ENCODE results near the gene PIK3C2A.

Gene PIK3C2A

DNA sequence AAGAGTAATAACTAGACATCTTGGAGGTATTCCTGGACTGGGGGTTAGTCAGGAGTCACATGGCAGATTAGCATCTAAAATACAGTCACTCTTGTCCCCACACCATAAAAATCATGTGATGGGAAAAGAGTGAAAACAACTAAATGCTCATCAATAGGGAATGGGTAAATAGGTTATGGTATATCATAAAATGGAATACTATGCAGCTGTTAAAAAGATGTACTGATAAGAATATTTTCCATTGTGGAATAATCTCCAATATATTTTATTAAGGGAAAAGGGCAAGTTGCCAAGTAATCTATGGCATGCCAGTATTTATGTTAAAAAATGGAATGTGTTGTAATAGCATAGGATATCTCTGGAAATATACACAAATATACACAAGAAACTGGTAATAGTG lies 6.6 kb upstream of the PIK3C2A start:
- DNase-seq: no peak

DNA sequence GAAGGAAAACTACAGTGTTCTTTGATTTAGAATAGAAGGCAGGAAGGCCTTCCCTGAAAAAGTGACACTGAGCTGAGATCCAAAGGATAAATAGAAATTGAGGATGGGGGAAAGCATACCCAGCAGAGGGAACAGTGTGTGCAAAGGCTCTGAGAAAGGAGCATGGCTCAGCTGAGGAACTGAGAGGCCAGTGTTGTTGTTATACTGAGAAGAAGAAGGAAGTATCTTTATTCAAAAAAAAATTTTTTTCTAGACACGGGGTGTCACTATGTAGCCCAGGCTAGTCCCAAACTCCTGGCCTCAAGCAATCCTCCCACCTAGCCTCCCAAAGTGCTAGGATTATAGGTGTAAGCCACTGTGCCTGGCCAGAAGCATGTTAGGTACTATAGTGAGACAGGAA lies 3.5 kb upstream of the PIK3C2A start:
- DNase-seq: no peak

- no peak for DNase-seq
Observed at GRCh38 chr11:17209939-17210245, 2.1 kb upstream of the PIK3C2A start.

- DNase-seq: peak in 1 of 2 experiments; percentile 54
Observed at GRCh38 chr11:17208257-17208999, 642 bp upstream of the PIK3C2A start.

DNA sequence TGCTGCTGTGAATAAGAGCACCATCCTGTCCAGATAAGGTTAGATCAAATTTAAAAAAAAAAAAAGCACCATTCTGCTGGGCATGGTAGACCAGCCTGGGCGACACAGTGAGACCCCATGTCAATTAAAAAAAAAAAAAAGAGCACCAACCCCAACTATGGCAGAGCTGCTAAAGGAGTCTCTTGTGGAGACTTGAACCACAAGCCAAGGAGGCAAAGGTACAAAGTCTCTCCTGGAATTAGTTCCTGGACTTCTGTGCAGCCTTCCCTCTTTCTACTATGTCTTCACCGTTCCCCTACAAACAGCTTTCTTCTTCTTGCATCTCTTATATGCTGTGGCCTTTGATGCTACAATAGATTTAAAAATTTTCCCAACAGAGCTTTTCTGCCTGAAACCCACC lies 1.3 kb downstream of the PIK3C2A start:
- no peak for DNase-seq

DNA sequence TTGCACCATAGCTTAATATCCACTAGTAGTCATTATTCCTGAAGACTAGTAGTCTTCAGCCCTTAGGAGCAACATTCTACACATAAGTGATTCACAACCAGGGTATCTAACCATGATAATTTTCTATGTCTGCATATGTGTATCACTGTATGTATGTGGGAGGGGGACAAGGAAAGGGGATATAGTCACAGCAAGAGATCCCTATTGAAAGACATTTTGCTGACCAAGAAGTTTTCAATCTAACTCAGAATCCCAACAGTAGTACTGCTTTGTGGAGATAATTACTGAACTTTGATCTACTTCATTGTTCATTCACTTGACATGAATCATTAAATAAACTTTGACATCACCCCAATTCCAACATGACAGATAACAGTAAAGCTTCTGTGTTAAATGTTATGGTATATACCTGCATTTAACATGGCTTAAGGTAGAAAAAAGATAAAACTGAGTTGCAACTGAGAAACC lies 10.3 kb downstream of the PIK3C2A start:
- no peak for DNase-seq

GRCh38 chr11:17188675-17189074 lies 19.1 kb downstream of the PIK3C2A start:
- DNase-seq: no peak

DNA sequence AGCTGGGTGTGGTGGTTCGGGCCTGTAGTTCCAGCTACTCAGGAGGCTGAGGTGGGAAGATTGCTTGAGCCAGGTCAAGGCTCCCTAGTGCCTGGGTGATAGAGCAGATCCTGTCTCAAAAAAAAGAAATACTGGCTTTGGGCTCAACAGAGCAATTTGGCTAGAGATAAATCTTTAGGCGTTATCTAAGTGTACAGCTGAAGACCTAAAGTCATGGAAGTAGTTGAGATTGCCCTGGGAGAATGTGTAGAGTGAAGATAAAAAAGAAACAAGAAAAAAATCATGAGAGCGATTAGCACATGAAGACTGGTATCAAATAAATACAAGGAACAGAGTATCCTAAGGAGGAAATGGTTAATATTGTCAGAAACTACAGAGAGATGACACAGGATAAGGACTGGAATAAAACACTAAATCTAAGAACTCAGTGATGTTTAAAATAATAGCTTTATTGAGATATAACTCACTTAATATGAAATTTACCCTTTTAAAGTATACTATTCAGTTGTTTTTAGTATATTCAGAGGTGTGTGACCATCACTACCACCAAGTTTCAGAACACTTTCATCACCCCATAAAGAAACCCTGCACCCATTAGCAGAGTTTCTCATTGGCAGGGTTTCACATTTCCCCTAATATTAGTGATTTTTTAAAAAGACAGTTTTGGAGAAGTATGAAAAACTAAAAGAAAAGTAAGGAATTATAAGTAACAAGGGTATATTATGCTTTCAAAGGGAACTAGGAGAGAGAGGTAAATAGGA lies 20.7 kb downstream of the PIK3C2A start:
- no peak for DNase-seq

DNA sequence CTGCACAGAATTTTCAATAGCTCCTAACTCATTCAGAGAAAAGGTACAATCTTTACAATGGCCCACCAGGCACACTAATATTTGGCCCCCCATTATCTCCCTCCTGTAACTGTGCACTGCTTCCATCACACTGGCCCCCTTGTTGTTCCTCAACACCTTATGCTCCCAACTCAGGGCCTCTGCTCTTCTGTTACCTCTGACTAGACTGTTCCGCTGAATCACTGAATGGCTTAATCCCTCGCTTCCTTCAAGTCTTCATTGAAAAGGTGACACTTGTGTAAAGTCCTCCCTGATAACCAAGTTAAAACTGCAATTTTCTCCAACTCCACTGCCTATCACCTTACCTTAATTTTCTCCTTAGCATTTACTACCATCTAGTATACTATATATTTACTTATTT lies 21.8 kb downstream of the PIK3C2A start:
- no peak for DNase-seq

GRCh38 chr11:17184882-17185587 lies 22.8 kb downstream of the PIK3C2A start:
- no peak for DNase-seq

DNA sequence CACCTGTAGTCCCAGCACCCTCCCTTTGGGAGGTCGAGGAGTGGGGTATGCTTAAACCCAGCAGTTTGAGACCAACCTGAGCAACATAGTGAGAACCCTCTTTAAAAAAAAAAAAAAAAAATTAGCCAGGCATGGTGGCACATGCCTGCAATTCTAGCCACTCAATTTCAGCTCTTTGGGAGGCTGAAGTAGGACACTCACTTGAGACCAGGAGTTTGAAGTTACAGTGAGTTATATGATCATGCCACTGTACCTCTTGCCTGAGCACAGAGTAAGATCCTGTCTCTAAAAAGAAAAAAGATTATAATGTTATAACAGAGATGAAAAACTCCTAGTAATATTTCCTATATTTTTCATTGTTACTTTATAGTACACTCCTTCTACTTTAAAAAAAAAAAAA lies 23.9 kb downstream of the PIK3C2A start:
- DNase-seq: no peak

DNA sequence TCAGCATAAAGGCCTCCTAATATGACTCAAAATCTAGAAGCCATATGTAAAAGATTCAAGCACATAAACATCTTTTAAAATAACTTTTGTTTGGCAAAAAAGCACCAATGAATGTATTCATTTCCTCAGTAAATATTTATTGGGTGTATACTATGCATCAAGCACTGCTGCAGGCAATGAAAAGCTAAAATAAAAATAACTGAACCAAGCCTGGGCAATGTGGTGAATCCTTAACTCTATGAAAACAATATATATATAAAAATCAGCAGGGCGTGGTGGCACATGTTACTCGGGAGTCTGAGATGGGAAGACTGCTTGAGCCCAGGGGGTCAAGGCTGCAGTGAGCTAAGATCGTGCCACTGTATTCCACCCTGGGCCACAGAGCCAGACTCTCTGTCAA lies 27.8 kb downstream of the PIK3C2A start:
- DNase-seq: no peak

GRCh38 chr11:17173332-17173731 lies 34.5 kb downstream of the PIK3C2A start:
- DNase-seq: no peak

DNA sequence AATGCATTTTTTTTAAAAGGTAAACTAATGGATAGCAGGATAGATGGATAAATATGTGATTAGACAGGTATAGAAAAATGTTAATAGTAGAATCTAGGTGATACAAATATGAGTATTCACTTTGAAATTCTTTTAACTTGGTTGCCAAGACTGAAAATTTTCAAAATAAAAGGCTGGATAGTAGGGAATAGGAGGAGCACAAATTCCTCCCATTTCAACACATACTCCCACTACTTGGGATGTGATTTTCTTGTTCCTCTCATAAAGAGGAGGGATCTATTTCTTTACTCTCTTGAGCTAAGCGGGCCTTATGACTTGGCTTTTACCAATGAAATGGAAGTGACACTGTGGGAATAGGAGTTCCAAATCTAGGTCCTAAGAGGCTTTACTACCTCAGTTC lies 35.9 kb downstream of the PIK3C2A start:
- DNase-seq: peak in 1 of 2 experiments; percentile 5

DNA sequence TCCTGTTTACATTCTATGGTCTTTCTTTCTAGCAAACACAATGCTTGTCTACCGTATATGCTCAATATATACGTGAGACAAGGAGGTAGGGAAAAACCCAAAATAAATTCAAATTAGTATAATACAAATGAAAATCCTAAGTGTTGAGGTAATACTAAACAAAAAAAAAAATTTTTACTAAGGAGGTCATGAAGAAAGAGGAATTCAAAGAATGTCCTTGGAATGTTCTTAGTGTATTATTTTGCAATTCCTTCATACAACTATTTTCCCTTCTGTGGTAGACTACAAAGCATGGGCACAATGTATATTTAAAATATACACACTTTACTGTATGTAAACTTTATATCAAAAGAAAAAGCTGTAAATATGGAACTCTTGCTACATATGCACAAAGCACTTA lies 36.4 kb downstream of the PIK3C2A start:
- peak in 1 of 2 experiments; percentile 41 for DNase-seq

DNA sequence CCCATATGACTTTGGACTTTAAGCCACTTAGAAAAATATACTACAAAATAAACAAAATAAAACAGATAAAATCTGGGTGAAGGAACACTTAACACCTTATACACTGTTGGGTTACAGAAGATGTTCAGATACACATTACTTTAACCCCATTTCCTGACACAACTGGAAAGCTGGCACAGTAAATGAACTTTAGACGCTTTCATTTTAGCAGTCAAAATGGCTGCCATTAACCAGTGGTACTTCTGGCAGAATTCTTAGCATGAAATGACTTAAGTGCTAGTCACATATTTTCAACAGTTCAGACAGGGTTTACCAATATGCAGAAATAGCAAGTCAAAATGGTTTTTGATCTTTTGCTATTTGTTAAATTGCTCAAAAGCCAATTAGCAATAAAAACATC lies 37.9 kb downstream of the PIK3C2A start:
- no peak for DNase-seq

GRCh38 chr11:17165247-17165890 lies 42.4 kb downstream of the PIK3C2A start:
- DNase-seq: no peak

GRCh38 chr11:17164361-17165246 lies 43.2 kb downstream of the PIK3C2A start:
- DNase-seq: no peak

- DNase-seq: no peak
Observed at GRCh38 chr11:17163736-17164135, 44.0 kb downstream of the PIK3C2A start.

DNA sequence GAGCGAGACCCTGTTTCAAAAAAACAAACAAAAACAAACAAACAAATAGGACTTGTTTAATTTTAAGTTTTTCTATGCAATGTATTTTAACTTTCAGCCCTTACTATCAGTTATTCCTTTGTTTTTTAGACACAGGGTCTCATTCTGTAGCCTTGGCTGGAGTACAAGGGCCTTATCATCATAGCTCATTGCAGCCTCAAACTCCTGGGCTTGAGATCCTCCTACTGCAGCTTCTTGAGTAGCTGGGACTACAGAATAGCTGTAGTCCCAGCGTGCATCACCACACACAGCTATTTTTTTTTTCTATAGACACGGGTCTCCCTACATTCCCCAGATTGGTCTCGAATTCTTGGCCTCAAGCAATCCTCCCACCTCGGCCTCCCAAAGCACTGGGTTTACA lies 44.5 kb downstream of the PIK3C2A start:
- no peak for DNase-seq

- no peak for DNase-seq
Observed at GRCh38 chr11:17162376-17162775, 45.4 kb downstream of the PIK3C2A start.

GRCh38 chr11:17161515-17161914 lies 46.3 kb downstream of the PIK3C2A start:
- no peak for DNase-seq
